ENCODE results near the gene TNXB. TPM values are rescaled to one million over a fixed set of nuclear protein-coding genes. Genes with fewer than 3 reads are reported as not detected.
A peak's percentile ranks its signal among the peaks of the same experiment; 100 is the strongest.
"Not testable (repeated sequence)": the region's sequence is repeated elsewhere in the genome, so short reads cannot be mapped to it uniquely, and the experiment has no call there.

Gene TNXB
- total RNA-seq, 1 experiment from 2014 or later = 3.6 TPM

- H3K4me3 ChIP-seq = no peak overlapping the region
- H3K36me3 ChIP-seq = no peaks in the 10 kb centered on the region
- DNase-seq = no peak
- H3K9me3 ChIP-seq = no peaks in the 10 kb centered on the region
- H3K27me3 ChIP-seq = no peaks in the 10 kb centered on the region
Measured at GRCh38 chr6:32148289-32149091, 39.4 kb upstream of the TNXB start.

GRCh38 chr6:32147401-32148132 is 38.4 kb upstream of the TNXB start:
- H3K9me3 ChIP-seq = no peaks in the 10 kb centered on the region
- DNase-seq = no peak
- H3K4me3 ChIP-seq = no peak overlapping the region
- no peaks in the 10 kb centered on the region for H3K36me3 ChIP-seq
- H3K27me3 ChIP-seq = no peaks in the 10 kb centered on the region

GRCh38 chr6:32146687-32147086 is 37.5 kb upstream of the TNXB start:
- Histone ChIP-seq H3K4me3 (no peak overlapping the region), H3K9me3 (no peaks in the 10 kb centered on the region), H3K36me3 (no peaks in the 10 kb centered on the region), H3K27me3 (no peaks in the 10 kb centered on the region)
- DNase-seq = no peak

- no peak for DNase-seq
- H3K27me3 ChIP-seq = no peaks in the 10 kb centered on the region
Measured at GRCh38 chr6:32146287-32146686, 37.1 kb upstream of the TNXB start.

GRCh38 chr6:32144238-32144637 is 35.1 kb upstream of the TNXB start:
- H3K4me3 ChIP-seq, DNase-seq, H3K36me3 ChIP-seq, H3K9me3 ChIP-seq, H3K27me3 ChIP-seq: not testable (repeated sequence)

More at GRCh38 chr6:32146287-32146686, 37.1 kb upstream of the TNXB start:
- Histone ChIP-seq H3K9me3 (no peaks in the 10 kb centered on the region), H3K4me3 (no peak overlapping the region), H3K36me3 (no peaks in the 10 kb centered on the region)

GRCh38 chr6:32140420-32141046 is 31.4 kb upstream of the TNXB start:
- Histone ChIP-seq H3K4me3 (no peak overlapping the region), H3K27me3 (no peaks in the 10 kb centered on the region), H3K36me3 (no peaks in the 10 kb centered on the region), H3K9me3 (no peaks in the 10 kb centered on the region)
- no peak for DNase-seq

- no peaks in the 10 kb centered on the region for H3K27me3 ChIP-seq
- H3K4me3 ChIP-seq = no peak overlapping the region
- no peaks in the 10 kb centered on the region for H3K36me3 ChIP-seq
- DNase-seq = no peak
- H3K9me3 ChIP-seq = no peaks in the 10 kb centered on the region
Measured at GRCh38 chr6:32139590-32139989, 30.5 kb upstream of the TNXB start.

GRCh38 chr6:32137454-32137853 is 28.3 kb upstream of the TNXB start:
- H3K27me3 ChIP-seq = no peaks in the 10 kb centered on the region
- H3K4me3 ChIP-seq = no peak overlapping the region
- no peaks in the 10 kb centered on the region for H3K36me3 ChIP-seq
- H3K9me3 ChIP-seq = no peaks in the 10 kb centered on the region
- DNase-seq = no peak

- Histone ChIP-seq H3K27me3 (no peaks in the 10 kb centered on the region), H3K36me3 (no peaks in the 10 kb centered on the region), H3K4me3 (no peak overlapping the region), H3K9me3 (no peaks in the 10 kb centered on the region)
- DNase-seq = no peak
Measured at GRCh38 chr6:32133786-32134185, 24.6 kb upstream of the TNXB start.

- Histone ChIP-seq H3K4me3 (no peak overlapping the region), H3K9me3 (no peaks in the 10 kb centered on the region), H3K27me3 (no peaks in the 10 kb centered on the region), H3K36me3 (no peaks in the 10 kb centered on the region)
- no peak for DNase-seq
Measured at GRCh38 chr6:32132110-32132509, 23.0 kb upstream of the TNXB start.

GRCh38 chr6:32131439-32131948 is 22.4 kb upstream of the TNXB start:
- no peaks in the 10 kb centered on the region for H3K9me3 ChIP-seq
- DNase-seq = no peak

GRCh38 chr6:32129297-32130088 is 20.4 kb upstream of the TNXB start:
- Histone ChIP-seq H3K27me3 (no peaks in the 10 kb centered on the region), H3K4me3 (peak overlapping the region; percentile 76), H3K9me3 (no peaks in the 10 kb centered on the region), H3K36me3 (no peaks in the 10 kb centered on the region)
- DNase-seq = no peak

More at GRCh38 chr6:32131439-32131948, 22.4 kb upstream of the TNXB start:
- Histone ChIP-seq H3K36me3 (no peaks in the 10 kb centered on the region), H3K4me3 (no peak overlapping the region), H3K27me3 (no peaks in the 10 kb centered on the region)

- DNase-seq = no peak
- H3K4me3 ChIP-seq = peak overlapping the region; percentile 76
- no peaks in the 10 kb centered on the region; the same call in 1 of the 2 replicates for H3K36me3 ChIP-seq
- no peaks in the 10 kb centered on the region for H3K27me3 ChIP-seq
- no peaks in the 10 kb centered on the region for H3K9me3 ChIP-seq
Measured at GRCh38 chr6:32128751-32129296, 19.7 kb upstream of the TNXB start.

- DNase-seq = peak; percentile 98
- Histone ChIP-seq H3K9me3 (no peaks in the 10 kb centered on the region), H3K4me3 (peak within 1 kb of the TSS; percentile 85), H3K27me3 (no peaks in the 10 kb centered on the region), H3K36me3 (no peaks in the 10 kb centered on the region; the same call in 1 of the 2 replicates)
Measured at GRCh38 chr6:32127717-32128592, 18.8 kb upstream of the TNXB start, which contains the start of gene ATF6B. TSS of gene ATF6B (minus strand) at chr6:32128246. CDS start at chr6:32128207, 39 bp downstream.

GRCh38 chr6:32127409-32127716 is 18.2 kb upstream of the TNXB start:
- Histone ChIP-seq H3K4me3 (peak overlapping the region; percentile 85), H3K27me3 (no peaks in the 10 kb centered on the region), H3K36me3 (no peaks in the 10 kb centered on the region; the same call in 1 of the 2 replicates), H3K9me3 (no peaks in the 10 kb centered on the region)
- no peak for DNase-seq
